HEK293 (cell line): ENCODE measurements around the gene INTS1.

Source experiments
- CTCF ChIA-PET: fragments of 350-600 bp; formaldehyde crosslinking; extraction: SDS; loops from one replicate; lab custom pipeline; 2021; ENCODE audit warnings: antibody characterized with exemption; lab: Yijun Ruan, JAX
- POLR2A ChIA-PET: fragments of 300-600 bp; formaldehyde crosslinking; extraction: SDS; loops from one replicate; lab custom pipeline; 2020; ENCODE audit warnings: antibody characterized with exemption, inconsistent platforms; lab: Yijun Ruan, JAX
- H3K27ac ChIP-seq: fragments of 200-500 bp; sonication (Bioruptor generic); 2 replicates; pipeline ENCODE4 v1.5.1; 2014; ENCODE audit warnings: low read depth, low read length, control low read depth, inconsistent platforms; ENCODE audit errors: extremely low read depth
- H3K36me3 ChIP-seq, 2 experiments: fragments of 200-500 bp in 1 of 2; sonication (Bioruptor generic) in 1 of 2; 1 replicate in 1 of 2; 2 replicates in 1 of 2; pipeline ENCODE4 v1.5.1; 2014 to 2017; ENCODE audit warnings: inconsistent platforms in 2 of 2, low read length in 2 of 2; ENCODE audit not compliant: control insufficient read depth in 2 of 2, insufficient read depth in 1 of 2
- H3K4me1 ChIP-seq: fragments of 200-500 bp; sonication (Bioruptor generic); 2 replicates; pipeline ENCODE4 v1.5.1; 2014; ENCODE audit warnings: mild to moderate bottlenecking, low read length, inconsistent platforms; ENCODE audit not compliant: control insufficient read depth, insufficient read depth
- H3K4me3 ChIP-seq: 2 replicates; pipeline ENCODE4 v1.5.1; 2011; ENCODE audit warnings: low read depth, mild to moderate bottlenecking, control low read depth, low read length, moderate library complexity
- H3K9me3 ChIP-seq: fragments of 200-500 bp; sonication (Bioruptor generic); 2 replicates; pipeline ENCODE4 v1.5.1; 2014; ENCODE audit warnings: low read depth, low read length, inconsistent platforms; ENCODE audit not compliant: control insufficient read depth, insufficient read depth
- BCL11B ChIP-seq: fragments of 450-650 bp; formaldehyde crosslinking; IDR thresholded peaks from 2 replicates; pipeline ENCODE4 v1.5.1; 2016; ENCODE audit warnings: low read depth, missing biosample characterization, missing genetic modification characterization
- GFI1B ChIP-seq: fragments of 450-650 bp; formaldehyde crosslinking; IDR thresholded peaks from 2 replicates; pipeline ENCODE4 v1.5.1; 2016; ENCODE audit warnings: missing biosample characterization, missing genetic modification characterization
- OSR2 ChIP-seq: fragments of 450-650 bp; formaldehyde crosslinking; IDR thresholded peaks from 2 replicates; pipeline ENCODE4 v1.5.1; 2016; ENCODE audit warnings: missing biosample characterization, missing genetic modification characterization
- PRDM2 ChIP-seq: fragments of 450-650 bp; formaldehyde crosslinking; IDR thresholded peaks from 2 replicates; pipeline ENCODE4 v1.5.1; 2016; ENCODE audit warnings: missing biosample characterization, missing genetic modification characterization, borderline replicate concordance
- PRDM4 ChIP-seq: fragments of 450-650 bp; formaldehyde crosslinking; IDR thresholded peaks from 2 replicates; pipeline ENCODE4 v1.5.1; 2017; ENCODE audit warnings: missing biosample characterization, missing genetic modification characterization
- ZFHX2 ChIP-seq: fragments of 450-650 bp; formaldehyde crosslinking; conservative IDR thresholded peaks from 2 replicates; pipeline ENCODE4 v1.5.1; 2016; ENCODE audit warnings: missing biosample characterization, missing genetic modification characterization
- ZFP69B ChIP-seq: fragments of 450-650 bp; formaldehyde crosslinking; IDR thresholded peaks from 2 replicates; pipeline ENCODE4 v1.5.1; 2016; ENCODE audit warnings: missing biosample characterization, missing genetic modification characterization
- ZIC2 ChIP-seq: fragments of 450-650 bp; formaldehyde crosslinking; IDR thresholded peaks from 2 replicates; pipeline ENCODE4 v1.5.1; 2016; ENCODE audit warnings: missing biosample characterization, missing genetic modification characterization
- ZNF114 ChIP-seq: fragments of 450-650 bp; formaldehyde crosslinking; IDR thresholded peaks from 2 replicates; pipeline ENCODE4 v1.5.0; 2017; ENCODE audit warnings: missing biosample characterization, missing genetic modification characterization
- ZNF18 ChIP-seq: fragments of 450-650 bp; formaldehyde crosslinking; IDR thresholded peaks from 2 replicates; pipeline ENCODE4 v1.5.1; 2016; ENCODE audit warnings: missing biosample characterization, missing genetic modification characterization
- ZNF335 ChIP-seq: fragments of 450-650 bp; formaldehyde crosslinking; conservative IDR thresholded peaks from 2 replicates; pipeline ENCODE4 v1.5.1; 2016; ENCODE audit warnings: missing biosample characterization, missing genetic modification characterization
- ZNF416 ChIP-seq: fragments of 450-650 bp; formaldehyde crosslinking; IDR thresholded peaks from 2 replicates; pipeline ENCODE4 v1.5.1; 2016; ENCODE audit warnings: missing biosample characterization, missing genetic modification characterization
- ZNF624 ChIP-seq: fragments of 450-650 bp; formaldehyde crosslinking; IDR thresholded peaks from 2 replicates; pipeline ENCODE4 v1.5.1; 2017; ENCODE audit warnings: missing biosample characterization, missing genetic modification characterization
- ZNF660 ChIP-seq: fragments of 450-650 bp; IDR thresholded peaks from 2 replicates; pipeline ENCODE4 v1.5.1; 2018; ENCODE audit warnings: missing biosample characterization, mild to moderate bottlenecking, missing genetic modification characterization
- ZNF747 ChIP-seq: fragments of 450-650 bp; formaldehyde crosslinking; IDR thresholded peaks from 2 replicates; pipeline ENCODE4 v1.5.1; 2016; ENCODE audit warnings: missing biosample characterization, missing genetic modification characterization
- ZNF830 ChIP-seq: fragments of 450-650 bp; IDR thresholded peaks from 2 replicates; pipeline ENCODE4 v1.5.0; 2018; ENCODE audit warnings: missing biosample characterization, missing genetic modification characterization, low read depth, mild to moderate bottlenecking, moderate library complexity
- TF ChIP-seq, protein P1 (sequence below): fragments of 450-650 bp; formaldehyde crosslinking; IDR thresholded peaks from 2 replicates; pipeline ENCODE4 v1.5.1; 2016; ENCODE audit warnings: missing biosample characterization, missing genetic modification characterization
- TF ChIP-seq, protein P2 (sequence below): fragments of 450-650 bp; formaldehyde crosslinking; IDR thresholded peaks from 2 replicates; pipeline ENCODE4 v1.5.1; 2016; ENCODE audit warnings: missing biosample characterization, missing genetic modification characterization
- TF ChIP-seq, protein P3 (sequence below): fragments of 450-650 bp; formaldehyde crosslinking; IDR thresholded peaks from 2 replicates; pipeline ENCODE4 v1.5.0; 2017; ENCODE audit warnings: missing biosample characterization, missing genetic modification characterization, borderline replicate concordance

The INTS1 gene

DNA sequence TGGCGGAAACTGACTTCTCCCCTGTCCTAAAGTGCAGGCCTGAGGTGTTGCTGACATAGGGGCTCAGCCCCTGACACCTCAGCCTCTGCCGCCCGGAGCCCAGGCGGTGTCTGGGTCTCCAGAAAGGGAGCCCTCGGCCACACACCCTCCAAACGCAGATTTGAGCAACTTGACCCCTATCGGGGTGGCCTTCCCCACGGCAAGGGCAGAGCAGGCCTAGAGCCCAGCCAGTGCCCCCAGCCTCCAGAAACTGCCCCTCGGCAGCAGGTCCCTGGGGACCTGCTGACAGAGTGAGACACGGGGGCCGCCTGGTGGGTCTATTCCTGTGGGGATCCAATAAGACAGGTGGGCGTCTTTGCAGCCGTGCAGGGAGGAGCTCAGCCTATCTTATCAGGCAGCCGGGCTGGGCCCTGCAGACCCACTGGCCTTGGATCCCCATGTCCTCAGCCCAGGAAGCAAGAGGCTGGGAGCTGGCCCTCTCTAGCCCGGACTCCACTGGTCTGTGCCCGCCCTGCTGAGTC, 40.8 kb upstream of the INTS1 start:
- POLR2A ChIA-PET: interaction anchor here (0.5 to 1.1 kb wide), 2 partner anchors 11 to 29 kb away, joined by 3 to 4 read pairs; partner anchors contain the start of gene TMEM184A
- Histone ChIP-seq H3K9me3 (no peaks in the 10 kb centered on the region), H3K27ac (no peak overlapping the region), H3K4me3 (no peak overlapping the region), H3K36me3 (peaks cover 0 to 12% of the 10 kb centered on the region in 2 experiments; a peak in 1 of 3 replicates), H3K4me1 (no peaks in the 10 kb centered on the region)
- TF ChIP-seq ZIC2 (tag by site-specific recombination): no peak
- no peak for TF ChIP-seq OSR2 (tag by site-specific recombination)
- no peak for TF ChIP-seq ZNF335 (tag by site-specific recombination)
- no peak for TF ChIP-seq PRDM4 (tag by site-specific recombination)
- no peak for TF ChIP-seq ZFP69B (tag by site-specific recombination)
- TF ChIP-seq ZNF114 (tag by site-specific recombination): no peak
- TF ChIP-seq PRDM2: no peak
- TF ChIP-seq BCL11B (tag by site-specific recombination): no peak
- TF ChIP-seq ZNF624 (tag by site-specific recombination): no peak
- no peak for TF ChIP-seq ZFHX2
- TF ChIP-seq, protein P1, sequence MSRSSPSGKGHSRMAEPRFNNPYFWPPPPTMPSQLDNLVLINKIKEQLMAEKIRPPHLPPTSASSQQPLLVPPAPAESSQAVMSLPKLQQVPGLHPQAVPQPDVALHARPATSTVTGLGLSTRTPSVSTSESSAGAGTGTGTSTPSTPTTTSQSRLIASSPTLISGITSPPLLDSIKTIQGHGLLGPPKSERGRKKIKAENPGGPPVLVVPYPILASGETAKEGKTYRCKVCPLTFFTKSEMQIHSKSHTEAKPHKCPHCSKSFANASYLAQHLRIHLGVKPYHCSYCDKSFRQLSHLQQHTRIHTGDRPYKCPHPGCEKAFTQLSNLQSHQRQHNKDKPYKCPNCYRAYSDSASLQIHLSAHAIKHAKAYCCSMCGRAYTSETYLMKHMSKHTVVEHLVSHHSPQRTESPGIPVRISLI: no peak
- TF ChIP-seq ZNF830 (tag by site-specific recombination): no peak
- TF ChIP-seq ZNF416 (tag by site-specific recombination): no peak
- TF ChIP-seq GFI1B (tag by site-specific recombination): no peak
- TF ChIP-seq ZNF747 (tag by site-specific recombination): no peak
- no peak for TF ChIP-seq ZNF660 (tag by site-specific recombination)
- no peak for TF ChIP-seq ZNF18 (tag by site-specific recombination)
- TF ChIP-seq, protein P2, sequence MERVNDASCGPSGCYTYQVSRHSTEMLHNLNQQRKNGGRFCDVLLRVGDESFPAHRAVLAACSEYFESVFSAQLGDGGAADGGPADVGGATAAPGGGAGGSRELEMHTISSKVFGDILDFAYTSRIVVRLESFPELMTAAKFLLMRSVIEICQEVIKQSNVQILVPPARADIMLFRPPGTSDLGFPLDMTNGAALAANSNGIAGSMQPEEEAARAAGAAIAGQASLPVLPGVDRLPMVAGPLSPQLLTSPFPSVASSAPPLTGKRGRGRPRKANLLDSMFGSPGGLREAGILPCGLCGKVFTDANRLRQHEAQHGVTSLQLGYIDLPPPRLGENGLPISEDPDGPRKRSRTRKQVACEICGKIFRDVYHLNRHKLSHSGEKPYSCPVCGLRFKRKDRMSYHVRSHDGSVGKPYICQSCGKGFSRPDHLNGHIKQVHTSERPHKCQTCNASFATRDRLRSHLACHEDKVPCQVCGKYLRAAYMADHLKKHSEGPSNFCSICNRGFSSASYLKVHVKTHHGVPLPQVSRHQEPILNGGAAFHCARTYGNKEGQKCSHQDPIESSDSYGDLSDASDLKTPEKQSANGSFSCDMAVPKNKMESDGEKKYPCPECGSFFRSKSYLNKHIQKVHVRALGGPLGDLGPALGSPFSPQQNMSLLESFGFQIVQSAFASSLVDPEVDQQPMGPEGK (tag by site-specific recombination): no peak
- TF ChIP-seq, protein P3, sequence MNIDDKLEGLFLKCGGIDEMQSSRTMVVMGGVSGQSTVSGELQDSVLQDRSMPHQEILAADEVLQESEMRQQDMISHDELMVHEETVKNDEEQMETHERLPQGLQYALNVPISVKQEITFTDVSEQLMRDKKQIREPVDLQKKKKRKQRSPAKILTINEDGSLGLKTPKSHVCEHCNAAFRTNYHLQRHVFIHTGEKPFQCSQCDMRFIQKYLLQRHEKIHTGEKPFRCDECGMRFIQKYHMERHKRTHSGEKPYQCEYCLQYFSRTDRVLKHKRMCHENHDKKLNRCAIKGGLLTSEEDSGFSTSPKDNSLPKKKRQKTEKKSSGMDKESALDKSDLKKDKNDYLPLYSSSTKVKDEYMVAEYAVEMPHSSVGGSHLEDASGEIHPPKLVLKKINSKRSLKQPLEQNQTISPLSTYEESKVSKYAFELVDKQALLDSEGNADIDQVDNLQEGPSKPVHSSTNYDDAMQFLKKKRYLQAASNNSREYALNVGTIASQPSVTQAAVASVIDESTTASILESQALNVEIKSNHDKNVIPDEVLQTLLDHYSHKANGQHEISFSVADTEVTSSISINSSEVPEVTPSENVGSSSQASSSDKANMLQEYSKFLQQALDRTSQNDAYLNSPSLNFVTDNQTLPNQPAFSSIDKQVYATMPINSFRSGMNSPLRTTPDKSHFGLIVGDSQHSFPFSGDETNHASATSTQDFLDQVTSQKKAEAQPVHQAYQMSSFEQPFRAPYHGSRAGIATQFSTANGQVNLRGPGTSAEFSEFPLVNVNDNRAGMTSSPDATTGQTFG: no peak
- CTCF ChIA-PET: interaction anchor here (1.0 kb wide), 2 partner anchors 10 to 12 kb away, joined by 3 to 6 read pairs; no protein-coding TSS in a partner anchor
